Measurements from ENCODE around the gene CEACAM4. TPM values are rescaled to one million over a fixed set of nuclear protein-coding genes. Genes with fewer than 3 reads are reported as not detected.

CEACAM4 gene
- total RNA-seq: not detected

DNA sequence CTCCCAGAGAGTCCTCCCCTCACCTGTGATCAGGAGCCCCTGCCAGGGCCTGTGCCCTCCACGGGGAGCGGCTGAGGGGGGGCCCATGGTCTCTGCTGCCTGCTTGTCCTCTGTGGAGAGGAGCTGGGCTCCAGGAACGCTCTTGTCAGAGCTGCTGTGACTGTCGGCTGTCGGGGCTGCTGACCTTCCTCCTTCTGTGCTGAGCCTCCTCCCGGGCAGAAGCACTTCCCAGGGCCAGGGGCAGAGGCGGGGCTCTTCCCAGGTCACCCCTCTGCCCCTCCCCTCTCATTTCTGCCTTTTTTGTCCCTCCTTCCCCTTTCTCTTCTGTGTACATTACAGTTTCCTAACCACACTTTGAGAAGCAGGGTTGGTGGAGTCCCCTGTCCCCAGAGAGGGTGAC lies at the start of gene CEACAM4:
Gene CEACAM4 (minus strand): TSS at position 198 of the 400 bp plus-strand sequence. CDS start 111 bp downstream, at position 87.
- H3K27ac Mint-ChIP-seq: no peak within 1 kb of the TSS

DNA sequence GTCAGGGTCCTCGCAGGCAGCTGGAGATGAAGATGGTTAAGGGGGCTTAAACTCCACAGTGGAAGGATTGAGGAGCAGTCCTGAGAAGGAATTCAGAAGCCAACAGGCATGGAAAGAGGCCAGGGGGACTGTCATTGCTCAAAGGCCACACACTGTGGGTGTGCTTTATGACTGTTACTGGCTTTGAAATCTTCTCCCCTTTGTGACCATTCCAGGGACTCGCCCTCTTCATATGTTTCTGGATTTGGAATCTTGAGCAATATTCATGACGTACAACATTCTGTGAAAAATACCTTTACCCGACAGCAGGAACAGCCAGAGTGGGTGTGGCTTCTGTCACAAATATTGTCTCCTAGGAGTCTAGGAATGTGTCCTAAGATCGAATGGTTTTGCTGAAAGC lies 44.6 kb upstream of the CEACAM4 start:
- ATAC-seq: no peak
- POLR2A ChIA-PET: no interaction called here
- Mint-ChIP-seq H3K9me3 (peaks cover 2% of the 10 kb centered on the region), H3K27me3 (peaks cover 46% of the 10 kb centered on the region), H3K36me3 (ENCODE audit: low read depth) (no peaks in the 10 kb centered on the region), H3K4me3 (no peak overlapping the region), H3K4me1 (ENCODE audit: low read depth) (no peaks in the 10 kb centered on the region), H3K27ac (no peak overlapping the region)
- intact Hi-C loops (cut with micrococcal nuclease): no loop called here
- CTCF ChIA-PET: interaction anchor here (1.3 to 2.5 kb wide), 2 partner anchors 24 to 30 kb away, joined by 3 to 7 read pairs; no protein-coding TSS in a partner anchor
- DNase-seq: no peak
- TF ChIP-seq, protein P1, sequence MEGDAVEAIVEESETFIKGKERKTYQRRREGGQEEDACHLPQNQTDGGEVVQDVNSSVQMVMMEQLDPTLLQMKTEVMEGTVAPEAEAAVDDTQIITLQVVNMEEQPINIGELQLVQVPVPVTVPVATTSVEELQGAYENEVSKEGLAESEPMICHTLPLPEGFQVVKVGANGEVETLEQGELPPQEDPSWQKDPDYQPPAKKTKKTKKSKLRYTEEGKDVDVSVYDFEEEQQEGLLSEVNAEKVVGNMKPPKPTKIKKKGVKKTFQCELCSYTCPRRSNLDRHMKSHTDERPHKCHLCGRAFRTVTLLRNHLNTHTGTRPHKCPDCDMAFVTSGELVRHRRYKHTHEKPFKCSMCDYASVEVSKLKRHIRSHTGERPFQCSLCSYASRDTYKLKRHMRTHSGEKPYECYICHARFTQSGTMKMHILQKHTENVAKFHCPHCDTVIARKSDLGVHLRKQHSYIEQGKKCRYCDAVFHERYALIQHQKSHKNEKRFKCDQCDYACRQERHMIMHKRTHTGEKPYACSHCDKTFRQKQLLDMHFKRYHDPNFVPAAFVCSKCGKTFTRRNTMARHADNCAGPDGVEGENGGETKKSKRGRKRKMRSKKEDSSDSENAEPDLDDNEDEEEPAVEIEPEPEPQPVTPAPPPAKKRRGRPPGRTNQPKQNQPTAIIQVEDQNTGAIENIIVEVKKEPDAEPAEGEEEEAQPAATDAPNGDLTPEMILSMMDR (IDR thresholded peaks at IDR 0.05): no peak

More for the DNA sequence above, at the start of gene CEACAM4:
- no peaks in the 10 kb centered on the region for H3K4me1 Mint-ChIP-seq (ENCODE audit: low read depth)
- no peak within 1 kb of the TSS for H3K4me3 Mint-ChIP-seq
- no peaks in the 10 kb centered on the region for H3K36me3 Mint-ChIP-seq (ENCODE audit: low read depth)
- ChIA-PET CTCF (interaction anchor here (0.8 kb wide), 1 partner anchor 20 kb away, joined by 4 read pairs; no protein-coding TSS in a partner anchor), POLR2A (interaction anchor here (1.4 kb wide), 1 partner anchor 15 kb away, joined by 3 read pairs; no protein-coding TSS in a partner anchor)
- intact Hi-C loops (cut with micrococcal nuclease): no loop called here
- H3K27me3 Mint-ChIP-seq: peaks cover 36% of the 10 kb centered on the region
- TF ChIP-seq, protein P1 (IDR thresholded peaks at IDR 0.05): no peak
- ATAC-seq: no peak
- H3K9me3 Mint-ChIP-seq: peaks cover 16% of the 10 kb centered on the region
- DNase-seq: no peak

DNA sequence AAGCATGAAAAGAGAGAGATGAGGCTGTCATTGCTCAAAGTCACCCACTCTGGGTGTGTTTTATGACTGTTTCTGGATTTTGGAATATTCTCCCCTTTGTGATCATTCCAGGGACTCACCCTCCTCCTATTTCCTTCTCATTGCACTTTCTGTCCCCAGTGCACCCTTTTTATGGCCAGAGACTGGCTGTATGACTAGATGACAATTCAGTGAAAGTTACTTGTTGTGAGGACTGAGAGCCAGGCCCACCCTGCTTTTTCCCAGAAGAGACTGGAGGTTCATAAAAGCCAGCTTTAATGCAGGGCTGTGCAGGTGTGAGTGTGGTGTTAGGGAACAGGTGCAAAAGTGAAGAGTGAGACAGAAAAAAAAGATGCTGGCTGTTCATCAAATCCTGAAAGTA lies 43.9 kb upstream of the CEACAM4 start:
- POLR2A ChIA-PET: no interaction called here
- Mint-ChIP-seq H3K27ac (no peak overlapping the region), H3K27me3 (peaks cover 43% of the 10 kb centered on the region), H3K4me3 (no peak overlapping the region), H3K4me1 (ENCODE audit: low read depth) (no peaks in the 10 kb centered on the region), H3K36me3 (ENCODE audit: low read depth) (no peaks in the 10 kb centered on the region), H3K9me3 (peaks cover 8% of the 10 kb centered on the region)
- ATAC-seq (no peak), DNase-seq (no peak)
- CTCF ChIA-PET: interaction anchor here (1.3 to 2.5 kb wide), 2 partner anchors 23 to 29 kb away, joined by 3 to 7 read pairs; no protein-coding TSS in a partner anchor
- intact Hi-C loops (cut with micrococcal nuclease): no loop called here
- TF ChIP-seq, protein P1 (IDR thresholded peaks at IDR 0.05): no peak

DNA sequence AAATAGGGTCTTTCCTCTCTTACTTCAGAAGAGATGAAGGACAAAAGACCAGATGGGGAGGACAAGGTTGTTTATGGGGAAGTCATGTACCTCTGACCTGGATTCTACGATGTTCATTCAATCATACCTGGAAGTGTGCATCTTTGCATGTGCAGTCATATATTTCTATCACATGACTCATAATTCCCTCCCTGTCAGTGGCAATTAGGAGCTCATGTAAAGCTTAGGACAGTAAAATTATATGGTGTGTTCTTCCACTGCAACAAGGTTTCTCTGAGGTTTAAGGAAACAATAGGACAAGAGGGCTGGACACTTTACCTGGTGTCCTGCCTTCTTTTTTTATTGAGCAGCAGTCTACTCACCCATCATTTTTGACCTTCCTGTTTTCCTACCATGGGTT lies 41.4 kb upstream of the CEACAM4 start:
- no peak overlapping the region for H3K27ac Mint-ChIP-seq
- TF ChIP-seq, protein P1 (IDR thresholded peaks at IDR 0.05): no peak
- H3K9me3 Mint-ChIP-seq: peaks cover 18% of the 10 kb centered on the region
- no peaks in the 10 kb centered on the region for H3K4me1 Mint-ChIP-seq (ENCODE audit: low read depth)
- CTCF ChIA-PET: no interaction called here
- no peaks in the 10 kb centered on the region for H3K36me3 Mint-ChIP-seq (ENCODE audit: low read depth)
- POLR2A ChIA-PET: no interaction called here
- intact Hi-C loops (cut with micrococcal nuclease): no loop called here
- ATAC-seq (no peak), DNase-seq (no peak)
- H3K4me3 Mint-ChIP-seq: no peak overlapping the region
- H3K27me3 Mint-ChIP-seq: peaks cover 35% of the 10 kb centered on the region

DNA sequence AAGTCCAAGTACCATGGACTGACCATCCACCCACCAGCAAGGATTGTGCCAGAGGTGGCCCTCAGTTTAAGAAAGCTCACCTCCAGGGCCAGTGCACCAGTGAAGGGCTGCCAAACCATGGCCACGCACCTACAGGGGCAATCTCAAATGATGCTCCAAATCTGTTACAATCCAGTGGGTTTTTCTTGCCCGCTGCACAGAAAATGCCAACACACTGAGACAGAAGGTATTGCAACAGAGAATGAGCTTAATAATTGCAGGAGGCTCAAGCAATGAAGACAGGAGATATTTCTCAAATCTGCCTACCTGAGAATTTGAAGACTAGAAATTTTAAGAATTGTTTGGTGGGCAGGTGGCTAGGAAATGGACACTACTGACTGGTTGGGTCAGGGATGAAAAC lies 39.2 kb upstream of the CEACAM4 start:
- Mint-ChIP-seq H3K4me3 (no peak overlapping the region), H3K27ac (no peak overlapping the region), H3K27me3 (peaks cover 26% of the 10 kb centered on the region), H3K4me1 (ENCODE audit: low read depth) (no peaks in the 10 kb centered on the region), H3K9me3 (peaks cover 18% of the 10 kb centered on the region), H3K36me3 (ENCODE audit: low read depth) (no peaks in the 10 kb centered on the region)
- ChIA-PET POLR2A (no interaction called here), CTCF (no interaction called here)
- intact Hi-C loops (cut with micrococcal nuclease): no loop called here
- DNase-seq: no peak
- ATAC-seq: no peak
- TF ChIP-seq, protein P1 (IDR thresholded peaks at IDR 0.05): no peak

Data from activated CD8-positive, alpha-beta T cell treated with anti-CD3 and anti-CD28 coated beads for 36 hours (primary cell).